GM19438 (cell line): Measurements from ENCODE around the gene SHC3.

Experiments used
- ATAC-seq: cut with Tn5 transposase; IDR thresholded peaks from one replicate; pipeline ENCODE4 v1.9.1; 2021; ENCODE audit warnings: low read depth; ENCODE audit not compliant: unreplicated experiment

SHC3 gene

GRCh38 chr9:88971131-88971960, 207.3 kb downstream of the SHC3 start:
- ATAC-seq, result no peak

GRCh38 chr9:88969646-88970373, 208.8 kb downstream of the SHC3 start:
- ATAC-seq, result no peak

GRCh38 chr9:88968799-88969198, 209.8 kb downstream of the SHC3 start:
- ATAC-seq, result no peak

- no peak for ATAC-seq
These were observed 211.5 kb downstream of the SHC3 start for GRCh38 chr9:88966894-88967676.

GRCh38 chr9:88965473-88965872, 213.1 kb downstream of the SHC3 start:
- no peak for ATAC-seq

GRCh38 chr9:88960632-88961031, 218.0 kb downstream of the SHC3 start:
- ATAC-seq, result no peak

GRCh38 chr9:88959727-88960469, 218.7 kb downstream of the SHC3 start:
- ATAC-seq, result no peak

GRCh38 chr9:88957526-88957925, 221.1 kb downstream of the SHC3 start:
- no peak for ATAC-seq
